A549 (cell line): ENCODE data around the gene SIK3.

Experiments
- MAFK ChIP-seq: fragments of 450-650 bp; IDR thresholded peaks from 2 replicates; pipeline ENCODE4 v1.6.1; 2014; ENCODE audit not compliant: partially characterized antibody
- RAD21 ChIP-seq, 2 experiments: fragments of >200 bp in 1 of 2; sonication (Bioruptor Twin) in 1 of 2; formaldehyde crosslinking in 1 of 2; IDR thresholded peaks in 1 of 2; conservative IDR thresholded peaks in 1 of 2; 2 replicates in 1 of 2; 3 replicates in 1 of 2; pipeline ENCODE4 v1.6.1; 2012 to 2018; ENCODE audit warnings: inconsistent platforms in 1 of 2
- TF ChIP-seq, protein P1 (sequence below): IDR thresholded peaks from 2 replicates; pipeline ENCODE4 v1.6.1; 2012

DNA sequence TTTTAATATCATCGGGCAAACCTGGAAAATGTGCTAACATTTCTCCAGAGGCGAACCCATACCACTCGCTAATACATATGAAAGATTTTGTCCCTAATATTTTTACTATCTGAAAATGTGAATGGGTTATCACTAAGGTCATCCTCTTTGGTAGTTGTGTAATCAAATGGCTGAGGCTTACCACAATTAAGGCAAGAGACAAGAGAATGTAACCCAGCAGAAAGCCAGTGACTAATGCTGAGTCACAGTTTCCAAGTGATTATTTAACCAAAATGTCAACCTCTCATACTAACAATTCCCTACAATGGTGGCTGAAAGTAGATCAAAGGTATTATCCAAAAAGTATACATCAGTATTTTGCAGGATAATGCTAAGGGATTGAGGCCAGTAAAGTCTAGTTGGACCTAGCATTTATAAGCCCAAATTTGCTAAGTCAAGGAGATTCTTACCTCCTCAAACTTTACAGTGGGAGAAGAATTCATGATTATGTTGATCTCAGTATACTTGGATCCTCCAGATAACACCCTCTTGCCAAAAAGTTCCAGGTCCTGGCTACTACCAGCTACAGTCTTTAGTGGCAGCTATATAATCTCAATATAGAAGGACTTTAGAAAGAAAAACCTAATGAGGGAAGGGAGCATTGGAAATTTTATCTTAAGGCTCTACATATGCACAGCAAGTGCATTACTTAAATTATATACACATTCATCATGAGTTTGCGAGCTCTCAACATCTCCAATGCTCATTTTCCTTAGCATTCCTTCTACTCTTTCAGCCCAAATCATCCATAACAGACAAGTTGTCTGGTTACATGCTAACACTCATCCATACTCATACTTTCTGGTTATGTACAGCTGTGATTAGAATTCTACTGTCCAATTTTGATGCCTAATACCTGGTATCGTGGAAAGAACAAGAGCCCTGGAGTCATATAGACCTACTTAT, 25.4 kb downstream of the SIK3 start:
- TF ChIP-seq RAD21 (conservative IDR thresholded peaks at IDR 0.05 in 1 of 2, IDR thresholded peaks at IDR 0.05 in 1 of 2), result no peak; a peak in 2 of 5 replicates
- TF ChIP-seq, protein P1, sequence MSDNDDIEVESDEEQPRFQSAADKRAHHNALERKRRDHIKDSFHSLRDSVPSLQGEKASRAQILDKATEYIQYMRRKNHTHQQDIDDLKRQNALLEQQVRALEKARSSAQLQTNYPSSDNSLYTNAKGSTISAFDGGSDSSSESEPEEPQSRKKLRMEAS, result peak; percentile 72
- TF ChIP-seq MAFK, result peak; percentile 99
